CD4-positive, alpha-beta T cell (primary cell): Measurements from ENCODE around the gene OR3A1. TPM values are rescaled to one million over a fixed set of nuclear protein-coding genes. Genes with fewer than 3 reads are reported as not detected.
"Not testable (repeated sequence)": the region's sequence is repeated elsewhere in the genome, so short reads cannot be mapped to it uniquely, and the experiment has no call there.

ENCODE experiments used
- ATAC-seq: fragments of 200-7000 bp; cut with Tn5 transposase; one replicate; pipeline ENCODE4 v1.10.0; 2022; ENCODE audit warnings: mild to moderate bottlenecking; ENCODE audit not compliant: poor library complexity
- CTCF ChIA-PET: fragments of 350-600 bp; sonication (Branson Sonifier 250); formaldehyde crosslinking; loops from one replicate; lab custom pipeline; 2021; ENCODE audit warnings: antibody characterized with exemption, inconsistent platforms; lab: Charles Lee
- POLR2A ChIA-PET: fragments of 350-600 bp; sonication (Branson Sonifier 250); formaldehyde crosslinking; loops from one replicate; lab custom pipeline; 2021; ENCODE audit warnings: antibody characterized with exemption, inconsistent platforms; lab: Charles Lee
- DNase-seq, 14 experiments: peaks; one replicate each; pipeline ENCODE4 v3.0.0-alpha.2; 2013 to 2020; ENCODE audit warnings: mixed read lengths in 2 of 14
- H3K27ac ChIP-seq, 2 donors: one replicate each; pipeline versions ENCODE4 v1.5.1 to v1.7.0; 2013; ENCODE audit warnings: low read length in 2 of 2, low read depth in 1 of 2, mild to moderate bottlenecking in 1 of 2
- H3K27me3 ChIP-seq, 2 experiments: 1 replicate in 1 of 2; 2 replicates in 1 of 2; pipeline versions ENCODE4 v1.6.1 to v1.7.0; 2013; ENCODE audit warnings: low read length in 2 of 2, control low read depth in 1 of 2, mild to moderate bottlenecking in 1 of 2, moderate library complexity in 1 of 2; ENCODE audit not compliant: insufficient read depth in 2 of 2, control insufficient read depth in 1 of 2
- H3K36me3 ChIP-seq: one replicate; pipeline ENCODE4 v1.6.1; 2013; ENCODE audit warnings: low read length, control low read depth; ENCODE audit not compliant: insufficient read depth
- H3K4me1 ChIP-seq: one replicate; pipeline ENCODE4 v1.6.1; 2013; ENCODE audit warnings: low read length, control low read depth; ENCODE audit not compliant: insufficient read depth
- H3K4me3 ChIP-seq: one replicate; pipeline ENCODE4 v1.5.1; 2013; ENCODE audit warnings: mild to moderate bottlenecking, low read length, moderate library complexity
- H3K9me3 ChIP-seq, 2 experiments: 1 replicate in 1 of 2; 2 replicates in 1 of 2; pipeline versions ENCODE4 v1.6.1 to v1.7.0; 2013; ENCODE audit warnings: low read length in 2 of 2, mild to moderate bottlenecking in 2 of 2, control low read depth in 1 of 2, moderate library complexity in 1 of 2; ENCODE audit not compliant: control insufficient read depth in 1 of 2, insufficient read depth in 1 of 2
- H3K27ac Mint-ChIP-seq: one replicate; pipeline ENCODE4 v1.8.0; 2020; ENCODE audit warnings: mixed read lengths
- H3K27me3 Mint-ChIP-seq: one replicate; pipeline ENCODE4 v1.8.0; 2021; ENCODE audit warnings: mixed read lengths
- H3K36me3 Mint-ChIP-seq: one replicate; pipeline ENCODE4 v1.8.0; 2021; ENCODE audit warnings: low read depth, mixed read lengths
- H3K4me1 Mint-ChIP-seq: one replicate; pipeline ENCODE4 v1.8.0; 2021; ENCODE audit warnings: low read depth, mixed read lengths
- H3K4me3 Mint-ChIP-seq: one replicate; pipeline ENCODE4 v1.8.0; 2020; ENCODE audit warnings: mild to moderate bottlenecking, mixed read lengths
- H3K9me3 Mint-ChIP-seq: one replicate; pipeline ENCODE4 v1.8.0; 2020; ENCODE audit warnings: mixed read lengths
- CTCF ChIP-seq: fragments of 200-600 bp; IDR thresholded peaks from one replicate; pipeline ENCODE4 v1.8.0; 2022; ENCODE audit warnings: antibody characterized with exemption, mild to moderate bottlenecking
- intact Hi-C, 2 experiments: fragments of 100-400 bp; cut with DNase I in 1 of 2; cut with micrococcal nuclease in 1 of 2; formaldehyde crosslinking; loops; one replicate each; pipeline versions ENCODE4 v1.15.1 to v1.9.0; 2023 to 2025; cut with DNase I, micrococcal nuclease
- polyA plus RNA-seq, 2 donors: library from polyadenylated mRNA; unstranded; fragments of 120-200 nt; gene quantifications; one replicate each; pipeline ENCODE4 v1.2.1, GENCODE V29; 2013
- total RNA-seq, 174 experiments: library from RNA in 2 of 174; stranded (reverse) in 2 of 174; gene quantifications; one replicate each; pipeline ENCODE4 v1.2.3 and lab custom pipeline; 2021 to 2026

OR3A1 gene, protein sequence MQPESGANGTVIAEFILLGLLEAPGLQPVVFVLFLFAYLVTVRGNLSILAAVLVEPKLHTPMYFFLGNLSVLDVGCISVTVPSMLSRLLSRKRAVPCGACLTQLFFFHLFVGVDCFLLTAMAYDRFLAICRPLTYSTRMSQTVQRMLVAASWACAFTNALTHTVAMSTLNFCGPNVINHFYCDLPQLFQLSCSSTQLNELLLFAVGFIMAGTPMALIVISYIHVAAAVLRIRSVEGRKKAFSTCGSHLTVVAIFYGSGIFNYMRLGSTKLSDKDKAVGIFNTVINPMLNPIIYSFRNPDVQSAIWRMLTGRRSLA
- total RNA-seq = under 1 TPM; 0.22 to 0.41 TPM
- 0.32 TPM for polyA plus RNA-seq (2013, experiment 1 of 2)
- polyA plus RNA-seq (2013, experiment 2 of 2) = 0.12 TPM
- 0 to 0.80 (median 0.15) reads per million in 172 experiments for total RNA-seq (lab: John Stamatoyannopoulos, UW)

GRCh38 chr17:3298260-3298659 lies at the start of gene OR3A1:
OR3A1 (minus strand) TSS chr17:3298360; CDS start chr17:3292582, 5,778 bp downstream.
- H3K4me3 Mint-ChIP-seq = no peak within 1 kb of the TSS
- H3K27ac Mint-ChIP-seq = no peak within 1 kb of the TSS
- no peak for ATAC-seq
- Histone ChIP-seq H3K4me1 (no peaks in the 10 kb centered on the region), H3K27me3 (no peaks in the 10 kb centered on the region), H3K4me3 (no peak within 1 kb of the TSS), H3K27ac (no peak within 1 kb of the TSS), H3K9me3 (peaks cover 0 to 4% of the 10 kb centered on the region in 2 experiments), H3K36me3 (no peaks in the 10 kb centered on the region)
- DNase-seq = no peak
- ChIA-PET CTCF (no interaction called here), POLR2A (no interaction called here)
- intact Hi-C loops = no loop called here
- H3K27me3 Mint-ChIP-seq = no peaks in the 10 kb centered on the region
- TF ChIP-seq CTCF = no peak
- H3K36me3 Mint-ChIP-seq = no peaks in the 10 kb centered on the region
- H3K9me3 Mint-ChIP-seq = no peaks in the 10 kb centered on the region
- no peaks in the 10 kb centered on the region for H3K4me1 Mint-ChIP-seq

- H3K27me3 ChIP-seq, H3K36me3 Mint-ChIP-seq, H3K9me3 Mint-ChIP-seq, H3K4me1 Mint-ChIP-seq, DNase-seq, H3K27ac Mint-ChIP-seq, CTCF ChIA-PET, H3K36me3 ChIP-seq, intact Hi-C loops, POLR2A ChIA-PET, ATAC-seq, H3K4me1 ChIP-seq, H3K27ac ChIP-seq, H3K4me3 Mint-ChIP-seq, H3K4me3 ChIP-seq: not testable (repeated sequence)
- H3K9me3 ChIP-seq = peaks cover 10 to 15% of the 10 kb centered on the region in 2 experiments
- peaks cover 28% of the 10 kb centered on the region for H3K27me3 Mint-ChIP-seq
Measured at GRCh38 chr17:3342782-3343181, 44.6 kb upstream of the OR3A1 start.

GRCh38 chr17:3335876-3336275 lies 37.7 kb upstream of the OR3A1 start:
- CTCF ChIA-PET = no interaction called here
- H3K27ac Mint-ChIP-seq = no peak overlapping the region

More at GRCh38 chr17:3335876-3336275, 37.7 kb upstream of the OR3A1 start:
- intact Hi-C loops = no loop called here
- H3K27ac ChIP-seq = no peak overlapping the region
- H3K9me3 Mint-ChIP-seq = peaks cover 5% of the 10 kb centered on the region
- TF ChIP-seq CTCF = no peak
- no peaks in the 10 kb centered on the region for H3K27me3 ChIP-seq
- H3K4me3 Mint-ChIP-seq = no peak overlapping the region
- no peaks in the 10 kb centered on the region for H3K36me3 ChIP-seq
- H3K9me3 ChIP-seq = no peaks in the 10 kb centered on the region
- no peaks in the 10 kb centered on the region for H3K4me1 Mint-ChIP-seq
- H3K4me1 ChIP-seq = no peaks in the 10 kb centered on the region
- no peak overlapping the region for H3K4me3 ChIP-seq
- no peak for ATAC-seq
- POLR2A ChIA-PET = no interaction called here
- no peak for DNase-seq
- no peaks in the 10 kb centered on the region for H3K36me3 Mint-ChIP-seq
- peaks cover 20% of the 10 kb centered on the region for H3K27me3 Mint-ChIP-seq
